NCI-H1436 treated with DMSO at 0.1 percent for 48 hours (cell line): ENCODE measurements around the gene NTN3.
A peak's percentile ranks its signal among the peaks of the same experiment; 100 is the strongest.

Experiments
- DNase-seq: peaks from one replicate; lab custom pipeline; 2025; lab: John Stamatoyannopoulos, UW

The NTN3 gene

GRCh38 chr16:2466667-2467527 lies 4.2 kb upstream of the NTN3 start:
- DNase-seq = no peak

- peak; percentile 36 for DNase-seq
These were observed 3.4 kb upstream of the NTN3 start for GRCh38 chr16:2467528-2468232.

GRCh38 chr16:2468233-2468724 lies 2.8 kb upstream of the NTN3 start:
- peak; percentile 66 for DNase-seq

- peak; percentile 90 for DNase-seq
These were observed 2.2 kb upstream of the NTN3 start for GRCh38 chr16:2468725-2469398.

GRCh38 chr16:2469399-2470233 lies 1.5 kb upstream of the NTN3 start:
- no peak for DNase-seq

- no peak for DNase-seq
These were observed 879 bp upstream of the NTN3 start for GRCh38 chr16:2470234-2470601.

GRCh38 chr16:2470603-2471015 lies 488 bp upstream of the NTN3 start:
- peak; percentile 50 for DNase-seq

- no peak for DNase-seq
These were observed 773 bp downstream of the NTN3 start for GRCh38 chr16:2471653-2472487.

GRCh38 chr16:2472488-2472864 lies 1.4 kb downstream of the NTN3 start:
- no peak for DNase-seq

- no peak for DNase-seq
These were observed 1.9 kb downstream of the NTN3 start for GRCh38 chr16:2472885-2473445.

GRCh38 chr16:2473446-2473926 lies 2.4 kb downstream of the NTN3 start:
- DNase-seq = no peak

GRCh38 chr16:2473999-2474876 lies 3.1 kb downstream of the NTN3 start:
- DNase-seq = no peak

- no peak for DNase-seq
These were observed 3.8 kb downstream of the NTN3 start, which contains the start of gene TBC1D24 for GRCh38 chr16:2474877-2475412. Gene TBC1D24, plus strand, starts transcription at chr16:2475127. Its CDS starts 21,022 bp downstream, at chr16:2496149.

- no peak for DNase-seq
These were observed 4.6 kb downstream of the NTN3 start for GRCh38 chr16:2475413-2476344.

- DNase-seq = no peak
These were observed 5.2 kb downstream of the NTN3 start for GRCh38 chr16:2476345-2476720.

- DNase-seq = no peak
These were observed 5.6 kb downstream of the NTN3 start for GRCh38 chr16:2476741-2477140.

GRCh38 chr16:2477327-2477726 lies 6.2 kb downstream of the NTN3 start:
- DNase-seq = no peak

- DNase-seq = no peak
These were observed 7.2 kb downstream of the NTN3 start for GRCh38 chr16:2478279-2478678.
